Stimulated activated CD4-positive, alpha-beta T cell treated with anti-CD3 and anti-CD28 coated beads, Interleukin-12 subunit alpha, Interleukin-12 subunit beta, amount 100 ng/mL, for 48 hours (primary cell): Measurements from ENCODE around the gene TCIRG1.
"Not testable (repeated sequence)": the region's sequence is repeated elsewhere in the genome, so short reads cannot be mapped to it uniquely, and the experiment has no call there.

ENCODE experiments used
- DNase-seq, 3 donors: peaks; one replicate each; pipeline ENCODE4 v3.0.0-alpha.2; 2020; ENCODE audit warnings: low read depth in 2 of 3, low spot score in 1 of 3

TCIRG1 gene

DNA sequence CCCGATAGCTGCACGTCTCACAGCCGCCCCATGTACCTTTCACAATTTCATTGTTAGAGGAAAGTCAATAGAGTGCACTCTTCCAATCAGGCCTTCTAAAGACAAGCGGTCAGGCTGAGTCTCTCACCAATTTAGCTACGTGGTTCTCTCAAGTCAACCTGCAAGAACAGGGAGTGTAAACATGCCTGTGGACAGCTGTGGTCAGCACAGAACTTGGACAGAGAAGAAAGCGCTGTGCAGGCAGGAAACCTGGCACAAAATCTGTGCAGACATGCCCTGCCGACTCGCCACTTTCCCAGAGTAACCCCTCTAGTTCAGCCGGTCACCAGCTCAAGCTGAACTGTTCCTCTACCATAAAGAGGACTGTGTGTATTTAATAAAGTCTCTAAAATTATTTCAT is 42.9 kb downstream of the TCIRG1 start:
- DNase-seq: no peak

DNA sequence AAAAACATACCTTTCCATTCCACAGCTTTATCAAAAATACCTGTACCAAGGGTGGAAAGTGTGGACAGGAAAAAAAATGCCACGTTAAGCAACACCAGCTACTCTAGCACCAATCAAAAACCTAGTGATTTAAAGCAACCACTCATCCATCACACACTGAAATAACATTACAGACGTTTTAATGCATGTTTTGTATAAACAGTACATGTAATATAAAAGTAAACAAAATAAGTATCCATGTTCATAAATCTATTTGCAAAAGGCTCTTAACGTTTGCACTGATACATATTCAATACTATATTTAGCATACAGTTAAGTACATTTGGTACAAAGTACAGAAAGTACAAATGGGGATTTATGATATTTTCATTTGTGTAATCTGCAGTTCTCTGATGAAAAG is 43.7 kb downstream of the TCIRG1 start:
- no peak for DNase-seq

DNA sequence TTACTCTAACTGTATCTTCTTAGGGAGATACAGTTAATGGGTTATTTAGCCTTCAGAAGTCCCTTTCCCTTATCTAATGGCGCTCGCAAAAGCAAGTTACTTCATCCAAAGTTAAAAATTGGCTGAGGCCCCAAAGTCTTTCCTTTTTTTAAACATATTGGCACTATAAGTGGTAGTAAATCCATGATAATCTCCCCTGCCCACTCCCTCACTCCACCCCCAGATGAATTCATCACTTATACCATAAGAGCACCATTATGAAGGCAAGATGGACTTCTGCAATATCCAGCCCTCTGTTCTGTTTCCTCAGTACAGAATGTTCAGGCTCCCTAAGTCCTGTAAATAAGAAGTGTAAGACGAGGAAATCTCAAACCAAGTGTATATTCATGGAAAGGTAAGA is 44.7 kb downstream of the TCIRG1 start:
- no peak for DNase-seq

DNA sequence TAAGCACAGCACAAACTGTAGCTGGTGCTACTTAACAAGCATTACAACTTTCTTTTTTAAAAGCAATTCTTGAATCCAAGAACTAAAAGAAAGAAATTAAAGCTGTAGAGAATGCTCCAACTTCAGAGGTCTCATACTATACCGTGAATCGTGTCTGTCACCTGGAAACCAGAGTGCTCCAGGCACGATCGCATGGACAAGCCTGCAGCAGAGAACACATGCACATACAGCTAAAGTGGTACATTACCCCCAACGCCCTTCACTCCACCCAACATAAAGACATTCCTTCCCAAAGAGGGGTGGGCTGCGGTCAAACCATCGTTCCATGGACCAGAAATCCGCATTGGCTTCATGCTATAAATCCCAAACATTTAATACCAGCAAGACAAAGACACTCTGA is 50.9 kb downstream of the TCIRG1 start:
- no peak for DNase-seq

DNA sequence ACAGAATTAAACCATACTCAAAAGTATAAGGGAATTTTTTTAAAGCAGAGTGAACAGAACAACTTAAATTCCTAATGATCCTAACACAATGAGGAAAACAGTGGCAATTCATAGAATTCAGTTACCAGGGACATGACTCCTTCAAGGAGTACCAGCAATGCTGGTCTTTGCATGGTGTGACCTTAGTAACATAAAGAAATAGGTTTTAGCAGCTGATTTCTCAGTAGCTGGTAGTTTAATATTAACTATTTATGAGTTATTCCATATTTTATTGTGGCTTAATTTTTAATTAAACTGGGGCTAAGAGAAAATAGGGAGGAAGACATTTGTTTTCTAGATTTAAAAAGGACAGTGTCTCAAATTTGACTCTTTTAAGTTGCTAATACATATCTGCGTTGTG is 51.5 kb downstream of the TCIRG1 start:
- DNase-seq: no peak

DNA sequence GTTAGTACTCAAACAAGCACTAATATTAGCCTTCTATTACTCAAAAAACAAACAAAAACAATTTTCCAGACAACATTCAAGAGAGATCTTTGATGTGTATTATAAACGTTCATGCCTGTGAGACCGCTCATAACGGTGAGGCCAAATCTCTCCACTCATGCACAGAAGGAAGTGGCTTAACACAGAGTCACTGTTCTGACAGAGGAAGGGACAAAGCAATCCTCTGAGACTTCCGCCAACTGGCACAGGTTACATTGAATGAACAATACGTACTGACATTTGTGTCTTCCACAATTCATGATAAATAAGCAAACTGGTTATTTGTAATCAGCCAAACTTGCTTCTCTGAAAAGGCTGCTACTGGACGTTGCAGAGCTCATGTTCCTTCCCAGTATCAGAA is 51.9 kb downstream of the TCIRG1 start:
- no peak for DNase-seq

DNA sequence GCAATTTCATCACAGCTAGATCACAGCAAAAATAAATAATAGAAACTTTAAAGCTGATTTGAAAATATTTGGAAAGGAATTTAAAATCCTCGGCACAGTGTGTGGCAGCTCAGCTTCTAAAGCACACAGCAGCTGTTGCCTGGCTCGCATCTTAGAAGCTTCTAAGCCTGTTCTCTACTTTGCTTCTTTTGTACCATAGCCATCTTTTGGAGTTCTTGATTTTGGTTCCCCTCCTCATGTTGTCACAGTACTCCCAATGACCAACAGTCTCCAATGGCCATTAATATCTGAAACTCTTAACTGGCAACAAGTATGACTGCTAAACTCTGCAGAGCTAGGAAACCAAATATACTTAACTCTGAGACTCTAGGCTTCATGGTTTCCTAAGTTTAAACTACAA is 53.6 kb downstream of the TCIRG1 start:
- no peak for DNase-seq

DNA sequence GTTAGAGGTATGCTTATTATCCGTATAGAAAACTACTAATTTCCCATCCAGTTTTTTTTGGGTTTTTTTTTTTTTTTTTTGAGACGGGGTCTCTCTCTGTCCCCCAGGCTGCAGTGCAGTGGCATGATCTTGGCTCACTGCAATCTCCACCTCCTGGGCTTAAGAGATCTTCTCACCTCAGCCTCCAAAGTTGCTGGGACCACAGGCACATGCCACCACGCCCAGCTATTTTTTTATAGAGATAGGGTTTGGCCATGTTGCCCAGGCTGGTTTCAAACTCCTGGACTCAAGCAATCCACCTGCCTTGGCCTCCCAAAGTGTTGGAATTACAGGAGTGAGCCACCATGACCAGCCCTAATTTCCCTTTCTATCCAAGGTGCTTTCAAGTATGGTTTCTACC is 54.1 kb downstream of the TCIRG1 start:
- DNase-seq: not testable (repeated sequence)

DNA sequence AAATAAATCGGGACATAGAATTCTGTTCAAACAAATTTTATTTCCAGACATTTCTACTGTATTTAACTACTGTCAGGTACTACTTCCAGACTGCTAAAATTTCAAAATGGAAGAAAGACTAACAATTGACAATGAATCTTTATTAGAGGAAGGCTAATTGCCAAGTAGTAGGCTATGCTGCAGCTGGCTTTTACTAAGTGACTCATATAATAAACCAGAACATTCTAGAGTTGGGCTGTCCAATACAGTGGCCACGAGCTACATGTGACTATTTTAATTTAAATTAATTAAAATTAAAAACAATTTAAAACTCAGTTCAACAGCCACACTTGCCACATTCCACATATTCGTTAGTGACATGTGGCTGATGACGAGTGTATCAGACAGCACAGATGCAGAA is 54.7 kb downstream of the TCIRG1 start:
- no peak for DNase-seq

DNA sequence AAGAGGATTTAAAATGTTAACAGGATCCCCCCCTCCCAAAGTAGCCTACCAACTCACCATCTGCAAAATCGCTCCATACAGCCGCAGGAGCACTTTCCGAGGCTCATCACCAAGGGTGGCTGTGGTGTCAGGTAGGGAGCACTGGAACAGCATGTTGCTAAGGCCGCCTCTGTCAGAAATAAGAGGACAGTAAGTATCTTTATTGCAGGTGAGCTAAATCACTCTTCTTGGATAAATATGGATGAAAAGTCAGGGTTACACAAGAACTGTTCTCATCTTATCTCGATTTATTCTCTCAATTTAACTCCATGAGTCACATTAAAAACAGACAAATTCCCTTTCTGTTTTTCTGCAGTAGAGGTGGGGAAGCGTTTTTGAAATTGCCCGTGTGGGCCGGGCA is 58.1 kb downstream of the TCIRG1 start:
- no peak for DNase-seq

DNA sequence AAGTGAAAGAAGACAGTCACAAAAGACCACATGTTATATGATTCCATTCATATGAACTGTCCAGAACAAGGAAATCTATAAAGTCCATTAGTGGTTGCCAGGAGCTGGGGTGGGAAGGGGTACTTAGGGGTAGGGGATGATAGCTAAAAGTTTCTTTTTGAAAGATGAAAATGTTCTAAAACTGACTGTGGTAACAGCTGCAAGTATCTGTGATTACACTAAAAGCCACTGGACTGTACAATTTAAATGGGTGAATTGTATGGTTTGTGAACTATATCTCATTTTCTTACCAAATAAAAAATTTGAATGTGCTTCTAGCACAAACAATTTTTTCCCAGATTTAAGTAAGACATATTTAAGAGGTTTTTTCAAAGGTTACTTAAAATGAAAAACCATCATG is 60.2 kb downstream of the TCIRG1 start:
- DNase-seq: no peak

DNA sequence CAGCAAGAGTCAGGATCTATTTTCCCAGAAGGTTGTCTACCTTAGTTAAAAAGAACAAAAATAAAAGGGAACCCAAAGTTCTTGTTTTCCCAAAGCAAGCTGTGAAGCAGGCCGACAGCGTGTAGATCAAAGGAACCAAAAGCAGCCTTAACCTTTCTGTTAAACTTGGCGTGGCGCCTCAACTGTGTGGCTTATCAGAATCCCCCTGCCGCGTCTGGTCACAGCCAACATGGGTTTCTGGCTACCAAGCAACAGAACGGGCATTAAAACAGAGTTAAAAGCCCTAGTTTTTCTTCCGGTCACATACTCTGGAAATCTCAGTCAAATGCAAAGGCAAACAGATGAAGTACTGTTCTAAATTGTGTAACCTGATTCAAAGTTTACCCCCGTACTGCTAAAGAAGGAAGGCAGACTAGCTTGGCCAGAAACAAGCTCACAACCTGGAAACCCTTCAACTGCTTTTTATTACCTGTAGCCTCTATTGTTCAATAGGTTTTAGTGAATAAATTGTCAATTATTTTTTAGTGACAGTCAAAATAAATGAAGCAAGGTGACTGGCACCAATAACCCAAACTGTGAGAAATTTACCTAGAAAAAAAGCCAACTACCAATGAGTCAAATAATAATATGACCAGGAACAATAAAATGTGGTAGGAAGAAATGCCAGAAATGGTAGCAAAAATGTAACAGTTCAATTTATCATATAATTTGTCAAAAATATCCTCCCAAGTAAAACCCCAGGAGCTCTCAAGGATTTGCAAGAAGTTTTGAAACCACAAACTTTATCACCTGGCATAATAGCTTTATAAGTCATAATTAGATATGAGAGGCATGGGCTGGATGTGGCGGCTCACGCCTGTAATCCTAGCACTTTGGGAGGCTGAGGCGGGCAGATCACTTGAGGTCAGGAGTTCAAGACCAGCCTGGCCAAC is 60.9 kb downstream of the TCIRG1 start:
- DNase-seq: peak in 1 of 3 donors; percentile 2
